Measurements from ENCODE around the gene TAF11L6. TPM values are rescaled to one million over a fixed set of nuclear protein-coding genes. Genes with fewer than 3 reads are reported as not detected.
"Not testable (repeated sequence)": the region's sequence is repeated elsewhere in the genome, so short reads cannot be mapped to it uniquely, and the experiment has no call there.

TAF11L6 gene
- total RNA-seq, 4 donors from 2014 or later, result not detected

- Histone ChIP-seq H3K36me3 (no peaks in the 10 kb centered on the region), H3K27me3 (no peaks in the 10 kb centered on the region), H3K9me3 (no peaks in the 10 kb centered on the region), H3K4me1 (no peaks in the 10 kb centered on the region), H3K4me3 (no peak overlapping the region), H3K27ac (no peak overlapping the region)
- 91 to 100% methylated on average over 3 of the region's 3 CpGs for WGBS, 2 donors (ENCODE audit: low coverage in 1 of 2)
- intact Hi-C loops (cut with DNase I; ENCODE audit: low total_unique reads), result no loop called here
- TF ChIP-seq, protein P1, sequence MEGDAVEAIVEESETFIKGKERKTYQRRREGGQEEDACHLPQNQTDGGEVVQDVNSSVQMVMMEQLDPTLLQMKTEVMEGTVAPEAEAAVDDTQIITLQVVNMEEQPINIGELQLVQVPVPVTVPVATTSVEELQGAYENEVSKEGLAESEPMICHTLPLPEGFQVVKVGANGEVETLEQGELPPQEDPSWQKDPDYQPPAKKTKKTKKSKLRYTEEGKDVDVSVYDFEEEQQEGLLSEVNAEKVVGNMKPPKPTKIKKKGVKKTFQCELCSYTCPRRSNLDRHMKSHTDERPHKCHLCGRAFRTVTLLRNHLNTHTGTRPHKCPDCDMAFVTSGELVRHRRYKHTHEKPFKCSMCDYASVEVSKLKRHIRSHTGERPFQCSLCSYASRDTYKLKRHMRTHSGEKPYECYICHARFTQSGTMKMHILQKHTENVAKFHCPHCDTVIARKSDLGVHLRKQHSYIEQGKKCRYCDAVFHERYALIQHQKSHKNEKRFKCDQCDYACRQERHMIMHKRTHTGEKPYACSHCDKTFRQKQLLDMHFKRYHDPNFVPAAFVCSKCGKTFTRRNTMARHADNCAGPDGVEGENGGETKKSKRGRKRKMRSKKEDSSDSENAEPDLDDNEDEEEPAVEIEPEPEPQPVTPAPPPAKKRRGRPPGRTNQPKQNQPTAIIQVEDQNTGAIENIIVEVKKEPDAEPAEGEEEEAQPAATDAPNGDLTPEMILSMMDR (IDR thresholded peaks at IDR 0.05), result no peak
- TF ChIP-seq POLR2A (IDR thresholded peaks at IDR 0.05) (no peak), POLR2AphosphoS5 (IDR thresholded peaks at IDR 0.05) (no peak), EP300 (IDR thresholded peaks at IDR 0.05; ENCODE audit: low read depth) (no peak)
- no peak for DNase-seq
- in situ Hi-C loops (cut with MboI; ENCODE audit: low pct_ligation_motif_present in 1 of 4, low pct_unique_long_range_greater_than_20kb in 1 of 4, low sequenced_read_pairs in 3 of 4), result no loop called here
These were observed 35.7 kb upstream of the TAF11L6 start for GRCh38 chr5:17492770-17493169.

- in situ Hi-C loops (cut with MboI; ENCODE audit: low pct_ligation_motif_present in 1 of 4, low pct_unique_long_range_greater_than_20kb in 1 of 4, low sequenced_read_pairs in 3 of 4), result no loop called here
- no peaks in the 10 kb centered on the region for H3K27me3 ChIP-seq
- intact Hi-C loops (cut with DNase I; ENCODE audit: low total_unique reads), result no loop called here
- WGBS, 2 donors (ENCODE audit: low coverage in 1 of 2), result 81 to 83% methylated on average over 2 to 4 of the region's 4 CpGs
- no peaks in the 10 kb centered on the region for H3K4me1 ChIP-seq
- no peaks in the 10 kb centered on the region for H3K36me3 ChIP-seq
- no peaks in the 10 kb centered on the region for H3K9me3 ChIP-seq
- DNase-seq, result no peak
- no peak overlapping the region for H3K4me3 ChIP-seq
- H3K27ac ChIP-seq, result no peak overlapping the region
- TF ChIP-seq, protein P1 (IDR thresholded peaks at IDR 0.05), result no peak
- TF ChIP-seq POLR2AphosphoS5 (IDR thresholded peaks at IDR 0.05), result no peak
- no peak for TF ChIP-seq EP300 (IDR thresholded peaks at IDR 0.05; ENCODE audit: low read depth)
- TF ChIP-seq POLR2A (IDR thresholded peaks at IDR 0.05), result no peak
These were observed 31.0 kb upstream of the TAF11L6 start for GRCh38 chr5:17497446-17497845.

DNA sequence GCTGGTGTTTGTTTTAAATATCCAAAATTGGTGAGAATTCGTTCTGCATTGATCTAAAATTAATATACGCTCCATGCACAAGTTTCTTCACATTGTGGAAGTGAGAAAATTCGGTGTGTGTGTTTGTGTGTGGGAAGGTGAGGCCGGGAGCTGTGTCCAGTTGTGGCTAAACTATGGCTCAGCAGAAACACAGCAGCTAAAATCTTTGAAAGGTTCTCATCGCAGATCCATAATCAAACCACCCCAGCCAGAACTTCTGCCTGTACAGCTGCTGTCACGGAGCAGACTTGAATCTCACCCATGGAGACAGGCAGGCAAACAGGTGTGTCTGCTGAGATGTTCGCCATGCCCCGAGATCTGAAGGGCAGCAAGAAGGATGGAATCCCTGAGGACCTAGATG lies 30.5 kb upstream of the TAF11L6 start, which contains the start of gene TAF11L2:
Gene TAF11L2 (plus strand): TSS at position 301 of the 400 bp plus-strand sequence.
- intact Hi-C loops (cut with DNase I; ENCODE audit: low total_unique reads); H3K4me3 ChIP-seq; in situ Hi-C loops (cut with MboI; ENCODE audit: low pct_ligation_motif_present in 1 of 4, low pct_unique_long_range_greater_than_20kb in 1 of 4, low sequenced_read_pairs in 3 of 4); H3K9me3 ChIP-seq; DNase-seq; H3K27ac ChIP-seq; H3K4me1 ChIP-seq; H3K27me3 ChIP-seq; H3K36me3 ChIP-seq: not testable (repeated sequence)
- WGBS, 2 donors (ENCODE audit: low coverage in 1 of 2), result 89% methylated on average over 8 of the region's 8 CpGs; no CpG with 5 or more reads in 1 of the 2 donors

DNA sequence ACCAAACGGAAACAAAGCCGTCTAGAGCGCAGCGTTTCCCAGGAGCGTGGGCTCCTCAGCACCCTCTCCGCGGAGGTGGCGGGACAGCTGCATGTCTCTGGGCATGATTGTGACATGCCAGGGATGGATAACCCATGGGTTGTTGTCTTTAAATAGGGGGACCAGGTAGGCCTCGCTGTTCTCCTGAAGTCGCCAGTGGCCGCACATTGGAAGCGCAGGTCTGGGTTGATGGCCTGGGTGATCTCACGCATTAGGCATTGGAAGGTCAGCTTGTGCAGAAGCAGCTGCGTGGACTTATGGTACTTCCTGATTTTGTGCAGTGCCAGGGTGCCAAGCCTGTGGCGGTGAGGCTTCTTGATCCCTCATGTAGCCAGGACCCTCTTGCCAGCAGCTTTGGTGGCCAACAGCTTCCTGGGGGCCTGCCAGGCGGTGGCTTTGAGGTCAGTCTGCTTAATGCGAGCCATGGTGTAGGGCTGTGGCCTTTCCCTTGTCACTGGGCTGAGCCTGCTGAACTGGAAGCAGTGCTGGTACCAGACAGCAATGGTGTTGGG lies 16.6 kb upstream of the TAF11L6 start:
- 96 to 98% methylated on average over 5 to 11 of the region's 17 CpGs for WGBS, 2 donors (ENCODE audit: low coverage in 1 of 2)
- H3K9me3 ChIP-seq, result no peaks in the 10 kb centered on the region
- no peak for DNase-seq
- TF ChIP-seq POLR2AphosphoS5 (IDR thresholded peaks at IDR 0.05), result no peak
- TF ChIP-seq POLR2A (IDR thresholded peaks at IDR 0.05), result no peak
- H3K36me3 ChIP-seq, result no peaks in the 10 kb centered on the region
- H3K27ac ChIP-seq, result no peak overlapping the region
- H3K4me1 ChIP-seq, result no peaks in the 10 kb centered on the region
- in situ Hi-C loops (cut with MboI; ENCODE audit: low pct_ligation_motif_present in 1 of 4, low pct_unique_long_range_greater_than_20kb in 1 of 4, low sequenced_read_pairs in 3 of 4), result no loop called here
- no peaks in the 10 kb centered on the region for H3K27me3 ChIP-seq
- intact Hi-C loops (cut with DNase I; ENCODE audit: low total_unique reads), result no loop called here
- no peak overlapping the region for H3K4me3 ChIP-seq

GRCh38 chr5:17517526-17517925 lies 10.9 kb upstream of the TAF11L6 start:
- H3K27ac ChIP-seq; H3K27me3 ChIP-seq; H3K4me3 ChIP-seq; in situ Hi-C loops (cut with MboI; ENCODE audit: low pct_ligation_motif_present in 1 of 4, low pct_unique_long_range_greater_than_20kb in 1 of 4, low sequenced_read_pairs in 3 of 4); intact Hi-C loops (cut with DNase I; ENCODE audit: low total_unique reads); H3K4me1 ChIP-seq; H3K9me3 ChIP-seq; H3K36me3 ChIP-seq: not testable (repeated sequence)
- 72 to 80% methylated on average over 5 to 12 of the region's 12 CpGs for WGBS, 2 donors (ENCODE audit: low coverage in 1 of 2)
- peak; percentile 13 for DNase-seq

- H3K4me1 ChIP-seq; intact Hi-C loops (cut with DNase I; ENCODE audit: low total_unique reads); in situ Hi-C loops (cut with MboI; ENCODE audit: low pct_ligation_motif_present in 1 of 4, low pct_unique_long_range_greater_than_20kb in 1 of 4, low sequenced_read_pairs in 3 of 4); H3K9me3 ChIP-seq; H3K36me3 ChIP-seq; H3K27ac ChIP-seq; H3K4me3 ChIP-seq; H3K27me3 ChIP-seq; DNase-seq: not testable (repeated sequence)
- WGBS, 2 donors (ENCODE audit: low coverage in 1 of 2), result no CpG with 5 or more reads among the region's 15 CpGs
These were observed 10.4 kb upstream of the TAF11L6 start, which contains the start of gene TAF11L3 for GRCh38 chr5:17518067-17518466. TAF11L3 (plus strand) TSS chr5:17518367.

DNA sequence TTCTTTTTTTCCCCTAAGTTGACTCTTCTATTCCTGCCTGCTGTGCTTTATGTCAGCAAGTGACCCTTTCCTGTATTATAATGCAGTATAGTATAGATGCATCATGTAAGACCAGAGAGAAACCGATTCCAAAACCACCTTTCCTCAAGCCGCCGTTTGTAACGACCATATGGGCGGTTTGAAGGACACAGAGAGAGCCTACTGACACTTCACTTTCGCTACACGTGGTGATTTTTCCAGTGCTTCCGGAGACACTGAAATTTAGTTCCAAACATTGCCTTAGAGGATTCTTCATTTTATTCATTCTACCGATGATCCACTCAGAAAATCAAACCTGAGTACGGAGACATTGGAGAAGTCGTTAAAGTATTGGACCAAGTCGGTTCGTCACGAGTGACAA lies 9.0 kb upstream of the TAF11L6 start:
- intact Hi-C loops (cut with DNase I; ENCODE audit: low total_unique reads); H3K36me3 ChIP-seq; H3K27me3 ChIP-seq; H3K4me3 ChIP-seq; in situ Hi-C loops (cut with MboI; ENCODE audit: low pct_ligation_motif_present in 1 of 4, low pct_unique_long_range_greater_than_20kb in 1 of 4, low sequenced_read_pairs in 3 of 4); H3K9me3 ChIP-seq; H3K27ac ChIP-seq; H3K4me1 ChIP-seq; DNase-seq: not testable (repeated sequence)
- 94% methylated on average over 8 to 9 of the region's 14 CpGs for WGBS, 2 donors (ENCODE audit: low coverage in 1 of 2)

DNA sequence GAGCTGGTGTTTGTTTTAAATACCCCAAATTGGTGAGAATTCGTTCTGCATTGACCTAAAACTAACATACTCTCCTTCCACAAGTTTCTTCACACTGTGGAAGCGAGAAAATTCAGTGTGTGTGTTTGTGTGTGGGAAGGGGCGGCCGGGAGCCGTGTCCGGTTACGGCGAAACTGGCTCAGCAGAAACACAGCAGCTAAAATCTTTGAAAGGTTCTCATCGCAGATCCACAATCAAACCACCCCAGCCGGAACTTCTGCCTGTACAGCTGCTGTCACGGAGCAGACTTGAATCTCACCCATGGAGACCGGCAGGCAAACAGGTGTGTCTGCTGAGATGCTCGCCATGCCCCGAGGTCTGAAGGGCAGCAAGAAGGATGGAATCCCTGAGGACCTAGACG lies 7.0 kb upstream of the TAF11L6 start, which contains the start of gene TAF11L4:
Gene TAF11L4 (plus strand): TSS at position 301 of the 400 bp plus-strand sequence.
- WGBS, 2 donors (ENCODE audit: low coverage in 1 of 2), result no CpG with 5 or more reads among the region's 15 CpGs
- intact Hi-C loops (cut with DNase I; ENCODE audit: low total_unique reads); in situ Hi-C loops (cut with MboI; ENCODE audit: low pct_ligation_motif_present in 1 of 4, low pct_unique_long_range_greater_than_20kb in 1 of 4, low sequenced_read_pairs in 3 of 4): not testable (repeated sequence)

DNA sequence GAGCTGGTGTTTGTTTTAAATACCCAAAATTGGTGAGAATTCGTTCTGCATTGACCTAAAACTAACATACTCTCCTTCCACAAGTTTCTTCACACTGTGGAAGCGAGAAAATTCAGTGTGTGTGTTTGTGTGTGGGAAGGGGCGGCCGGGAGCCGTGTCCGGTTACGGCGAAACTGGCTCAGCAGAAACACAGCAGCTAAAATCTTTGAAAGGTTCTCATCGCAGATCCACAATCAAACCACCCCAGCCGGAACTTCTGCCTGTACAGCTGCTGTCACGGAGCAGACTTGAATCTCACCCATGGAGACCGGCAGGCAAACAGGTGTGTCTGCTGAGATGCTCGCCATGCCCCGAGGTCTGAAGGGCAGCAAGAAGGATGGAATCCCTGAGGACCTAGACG lies 3.5 kb upstream of the TAF11L6 start, which contains the start of gene TAF11L5:
Gene TAF11L5 (plus strand): TSS at position 301 of the 400 bp plus-strand sequence.
- H3K27me3 ChIP-seq; in situ Hi-C loops (cut with MboI; ENCODE audit: low pct_ligation_motif_present in 1 of 4, low pct_unique_long_range_greater_than_20kb in 1 of 4, low sequenced_read_pairs in 3 of 4); H3K36me3 ChIP-seq; H3K9me3 ChIP-seq; H3K27ac ChIP-seq; H3K4me1 ChIP-seq; H3K4me3 ChIP-seq; intact Hi-C loops (cut with DNase I; ENCODE audit: low total_unique reads); DNase-seq: not testable (repeated sequence)
- WGBS, 2 donors (ENCODE audit: low coverage in 1 of 2), result no CpG with 5 or more reads among the region's 15 CpGs

More for the DNA sequence above, 7.0 kb upstream of the TAF11L6 start, which contains the start of gene TAF11L4:
- not testable (repeated sequence) for H3K4me3 ChIP-seq, H3K9me3 ChIP-seq, DNase-seq, H3K27me3 ChIP-seq, H3K27ac ChIP-seq, H3K36me3 ChIP-seq, H3K4me1 ChIP-seq

Data from transverse colon (tissue), 4 donors.